K562 (cell line): ENCODE measurements around the gene GDNF. TPM values are rescaled to one million over a fixed set of nuclear protein-coding genes. Genes with fewer than 3 reads are reported as not detected.

Source experiments
- ATAC-seq: fragments of 200-7000 bp; cut with Tn5 transposase; 3 replicates; pipeline ENCODE4 v1.9.1; 2020; ENCODE audit warnings: moderate library complexity
- BruUV-seq: library from RNA; stranded (reverse); fragments of 400-500 nt; replicated peaks from 2 replicates; lab custom pipeline; 2021; lab: Mats Ljungman, UMichigan
- CTCF ChIA-PET: fragments of 300-600 bp; formaldehyde crosslinking; extraction: SDS; loops from one replicate; lab custom pipeline; 2021; ENCODE audit warnings: low intra/inter-chr PET ratio; lab: Yijun Ruan, JAX
- POLR2A ChIA-PET: fragments of 300-600, 350-650 bp; sonication (Branson Sonifier 250); formaldehyde crosslinking; extraction: SDS; loops from one replicate; lab custom pipeline; 2021; ENCODE audit warnings: antibody characterized with exemption, inconsistent platforms; lab: Yijun Ruan, JAX
- DNase-seq, 4 experiments: peaks; one replicate each; pipeline versions ENCODE4 v3.0.0 to v3.0.0-alpha.2; 2011 to 2018; ENCODE audit warnings: low spot score in 3 of 4, mixed read lengths in 3 of 4; ENCODE audit errors: extremely low read depth in 1 of 4
- FAIRE-seq: peaks from 2 replicates; lab custom pipeline; 2011; peaks lifted over from hg19 to GRCh38; lab: Jason Lieb, UNC
- H2AFZ ChIP-seq: 2 replicates; pipeline ENCODE4 v1.6.0; 2011; ENCODE audit warnings: low read depth, low read length, control low read depth, inconsistent platforms
- H3K27ac ChIP-seq: fragments of 200-600 bp; 3 replicates; pipeline ENCODE4 v1.8.0; 2011; ENCODE audit warnings: low read depth, mild to moderate bottlenecking, control low read depth, inconsistent platforms, low read length, moderate library complexity, mixed read lengths; ENCODE audit errors: extremely low read depth
- H3K27me3 ChIP-seq, 2 experiments: fragments of 300-600 bp in 1 of 2; 2 replicates in 1 of 2; 3 replicates in 1 of 2; pipeline versions ENCODE4 v1.6.0 to v1.8.0; 2011; ENCODE audit warnings: inconsistent platforms in 2 of 2, low read length in 2 of 2, mild to moderate bottlenecking in 1 of 2, mixed read lengths in 1 of 2, moderate library complexity in 1 of 2; ENCODE audit not compliant: control insufficient read depth in 2 of 2, insufficient read depth in 2 of 2
- H3K36me3 ChIP-seq: fragments of 300-600 bp; 3 replicates; pipeline ENCODE4 v1.8.0; 2011; ENCODE audit warnings: mild to moderate bottlenecking, low read length, inconsistent platforms; ENCODE audit not compliant: control insufficient read depth, insufficient read depth
- H3K4me1 ChIP-seq, 2 experiments: fragments of 200-600 bp in 1 of 2; replicated peaks in 1 of 2; 2 replicates in 1 of 2; 3 replicates in 1 of 2; pipeline versions ENCODE4 v1.5.1 to v1.8.0; 2011; ENCODE audit warnings: inconsistent platforms in 2 of 2, low read length in 2 of 2, mild to moderate bottlenecking in 1 of 2, mixed read lengths in 1 of 2, moderate library complexity in 1 of 2; ENCODE audit not compliant: control insufficient read depth in 2 of 2, insufficient read depth in 2 of 2
- H3K4me2 ChIP-seq: 2 replicates; pipeline ENCODE4 v1.6.1; 2011; ENCODE audit warnings: low read length, control low read depth, inconsistent platforms, mixed read lengths; ENCODE audit not compliant: insufficient read depth
- H3K4me3 ChIP-seq: fragments of 200-600 bp; sonication (generic), shearing (Covaris generic); 2 replicates; pipeline ENCODE4 v1.5.1; 2016; ENCODE audit warnings: control low read depth, inconsistent platforms
- H3K79me2 ChIP-seq: fragments of 200-600 bp; 3 replicates; pipeline ENCODE4 v1.8.0; 2011; ENCODE audit warnings: low read length, inconsistent platforms; ENCODE audit not compliant: control insufficient read depth, insufficient read depth
- H3K9ac ChIP-seq, 2 experiments: 2 replicates each; pipeline versions ENCODE4 v1.6.0 to v1.6.1; 2011; ENCODE audit warnings: low read depth in 2 of 2, low read length in 2 of 2, control low read depth in 1 of 2, inconsistent platforms in 1 of 2, mild to moderate bottlenecking in 1 of 2, mixed read lengths in 1 of 2; ENCODE audit not compliant: insufficient read depth in 1 of 2
- H3K9me1 ChIP-seq: one replicate; pipeline ENCODE4 v1.6.0; 2011; ENCODE audit warnings: inconsistent platforms, mild to moderate bottlenecking, low read length, moderate library complexity; ENCODE audit not compliant: control insufficient read depth, insufficient read depth
- H3K9me3 ChIP-seq: replicated peaks from 2 replicates; pipeline ENCODE4 v1.5.1; 2011; ENCODE audit warnings: low read depth, low read length, inconsistent platforms; ENCODE audit not compliant: control insufficient read depth, insufficient read depth
- H4K20me1 ChIP-seq: replicated peaks from 2 replicates; pipeline ENCODE4 v1.6.1; 2011; ENCODE audit warnings: low read length, inconsistent platforms, mixed read lengths; ENCODE audit not compliant: control insufficient read depth, insufficient read depth
- SPI1 ChIP-seq: IDR thresholded peaks from 2 replicates; pipeline ENCODE4 v1.6.1; 2011; ENCODE audit warnings: low read depth, low read length, control low read depth, borderline replicate concordance
- ZNF449 ChIP-seq: fragments of 250-450 bp; sonication (Bioruptor Pico); IDR thresholded peaks from 2 replicates; pipeline ENCODE4 v1.8.0; 2022; ENCODE audit warnings: moderate library complexity, mild to moderate bottlenecking, inconsistent platforms
- WGBS: fragments of 100-300 bp; shearing (Covaris generic); methylation state at CpG from one replicate; pipeline ENCODE4 v1.1.6; 2016; ENCODE audit warnings: low coverage, mixed read lengths; ENCODE audit not compliant: insufficient coverage; ENCODE audit errors: missing lambda C conversion rate; 5-methylcytosine and 5-hydroxymethylcytosine counted together
- in situ Hi-C: fragments of 300-500 bp; cut with MboI; formaldehyde crosslinking; loops from 4 replicates; pipeline ENCODE4 v1.15.0; 2018; ENCODE audit warnings: inconsistent platforms, mixed read lengths
- intact Hi-C: fragments of 100-400 bp; cut with micrococcal nuclease; formaldehyde crosslinking; loops from 2 replicates; pipeline ENCODE4 v1.14.2; 2022
- polyA plus RNA-seq, 8 experiments: library from polyadenylated mRNA; depleted of rRNA in 4 of 8; stranded (reverse) in 5 of 8; unstranded in 3 of 8; fragments of >200 nt; fragmentation: Nextera tagmentation in 2 of 8; fragmentation: Illumina TruSeq in 1 of 8; extraction: Ambion mirVana in 2 of 8; extraction: Trizol in 1 of 8; gene quantifications; 2 replicates each; pipeline versions ENCODE4 v1.2.1 to v1.2.3, GENCODE V29; 2011 to 2014; ENCODE audit warnings: inconsistent platforms in 1 of 8, missing spikeins in 1 of 8
- total RNA-seq, 7 experiments: library from RNA; depleted of rRNA in 6 of 7; stranded (reverse); fragments of >200 nt in 6 of 7; fragmentation: Illumina TruSeq in 2 of 7; extraction: Trizol in 2 of 7; gene quantifications; 2 replicates each; pipeline versions ENCODE4 v1.2.1 to v1.2.3, GENCODE V29; 2011 to 2021; ENCODE audit warnings: low replicate concordance in 1 of 7
- TF ChIP-seq, protein P1 (sequence below): fragments of 250-450 bp; sonication (Bioruptor Pico); IDR thresholded peaks from 2 replicates; pipeline ENCODE4 v1.5.0; 2020; ENCODE audit warnings: mild to moderate bottlenecking, borderline replicate concordance
- TF ChIP-seq, protein P2 (sequence below): IDR thresholded peaks from 3 replicates; pipeline ENCODE4 v1.6.1; 2011; ENCODE audit warnings: borderline replicate concordance, mild to moderate bottlenecking; ENCODE audit not compliant: insufficient read length, insufficient read depth
- TF ChIP-seq, protein P3 (sequence below): fragments of 450-650 bp; conservative IDR thresholded peaks from 2 replicates; pipeline ENCODE4 v1.6.1; 2016; ENCODE audit warnings: missing genetic modification characterization, low read depth, mild to moderate bottlenecking, control low read depth, missing compliant biosample characterization
- TF ChIP-seq, protein P4 (sequence below): fragments of 200-800 bp; sonication (Bioruptor generic); IDR thresholded peaks from 2 replicates; pipeline ENCODE4 v1.6.1; 2017; ENCODE audit warnings: missing genetic modification characterization, missing compliant biosample characterization

GDNF gene
- total and polyA plus RNA-seq, 9 of the 15 experiments (the other 6 are each of a cell fraction or from before 2014, with no cell fraction given), result not detected

DNA sequence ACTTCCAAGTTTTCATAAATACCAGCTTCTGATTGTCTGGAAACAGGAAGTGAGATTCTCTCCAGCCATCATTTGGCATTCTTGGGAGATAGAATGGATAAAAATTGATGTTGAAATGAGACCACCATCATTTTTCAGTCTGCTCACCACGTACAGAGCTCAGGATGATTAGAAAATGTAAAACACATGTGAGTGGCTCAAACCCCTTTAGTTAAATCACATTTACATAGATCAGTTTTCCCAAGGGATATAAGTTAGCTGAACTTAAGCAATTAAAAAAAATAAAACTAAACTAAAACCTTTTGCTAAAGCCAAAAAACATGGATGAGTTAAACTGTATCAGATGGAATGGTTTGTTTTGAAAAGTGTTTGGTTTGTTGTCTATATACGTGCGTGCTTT is 37.1 kb upstream of the GDNF start:
- ATAC-seq, result no peak
- POLR2A ChIA-PET, result no interaction called here
- H3K4me3 ChIP-seq, result no peak overlapping the region
- TF ChIP-seq, protein P1, sequence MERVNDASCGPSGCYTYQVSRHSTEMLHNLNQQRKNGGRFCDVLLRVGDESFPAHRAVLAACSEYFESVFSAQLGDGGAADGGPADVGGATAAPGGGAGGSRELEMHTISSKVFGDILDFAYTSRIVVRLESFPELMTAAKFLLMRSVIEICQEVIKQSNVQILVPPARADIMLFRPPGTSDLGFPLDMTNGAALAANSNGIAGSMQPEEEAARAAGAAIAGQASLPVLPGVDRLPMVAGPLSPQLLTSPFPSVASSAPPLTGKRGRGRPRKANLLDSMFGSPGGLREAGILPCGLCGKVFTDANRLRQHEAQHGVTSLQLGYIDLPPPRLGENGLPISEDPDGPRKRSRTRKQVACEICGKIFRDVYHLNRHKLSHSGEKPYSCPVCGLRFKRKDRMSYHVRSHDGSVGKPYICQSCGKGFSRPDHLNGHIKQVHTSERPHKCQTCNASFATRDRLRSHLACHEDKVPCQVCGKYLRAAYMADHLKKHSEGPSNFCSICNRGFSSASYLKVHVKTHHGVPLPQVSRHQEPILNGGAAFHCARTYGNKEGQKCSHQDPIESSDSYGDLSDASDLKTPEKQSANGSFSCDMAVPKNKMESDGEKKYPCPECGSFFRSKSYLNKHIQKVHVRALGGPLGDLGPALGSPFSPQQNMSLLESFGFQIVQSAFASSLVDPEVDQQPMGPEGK (CRISPR knock-in tag), result no peak
- TF ChIP-seq ZNF449 (CRISPR knock-in tag) (no peak), SPI1 (0 out of 2 replicates have a peak, but pooled peaks have one; percentile 4)
- TF ChIP-seq, protein P2, sequence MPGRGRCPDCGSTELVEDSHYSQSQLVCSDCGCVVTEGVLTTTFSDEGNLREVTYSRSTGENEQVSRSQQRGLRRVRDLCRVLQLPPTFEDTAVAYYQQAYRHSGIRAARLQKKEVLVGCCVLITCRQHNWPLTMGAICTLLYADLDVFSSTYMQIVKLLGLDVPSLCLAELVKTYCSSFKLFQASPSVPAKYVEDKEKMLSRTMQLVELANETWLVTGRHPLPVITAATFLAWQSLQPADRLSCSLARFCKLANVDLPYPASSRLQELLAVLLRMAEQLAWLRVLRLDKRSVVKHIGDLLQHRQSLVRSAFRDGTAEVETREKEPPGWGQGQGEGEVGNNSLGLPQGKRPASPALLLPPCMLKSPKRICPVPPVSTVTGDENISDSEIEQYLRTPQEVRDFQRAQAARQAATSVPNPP, result no peak
- TF ChIP-seq, protein P3, sequence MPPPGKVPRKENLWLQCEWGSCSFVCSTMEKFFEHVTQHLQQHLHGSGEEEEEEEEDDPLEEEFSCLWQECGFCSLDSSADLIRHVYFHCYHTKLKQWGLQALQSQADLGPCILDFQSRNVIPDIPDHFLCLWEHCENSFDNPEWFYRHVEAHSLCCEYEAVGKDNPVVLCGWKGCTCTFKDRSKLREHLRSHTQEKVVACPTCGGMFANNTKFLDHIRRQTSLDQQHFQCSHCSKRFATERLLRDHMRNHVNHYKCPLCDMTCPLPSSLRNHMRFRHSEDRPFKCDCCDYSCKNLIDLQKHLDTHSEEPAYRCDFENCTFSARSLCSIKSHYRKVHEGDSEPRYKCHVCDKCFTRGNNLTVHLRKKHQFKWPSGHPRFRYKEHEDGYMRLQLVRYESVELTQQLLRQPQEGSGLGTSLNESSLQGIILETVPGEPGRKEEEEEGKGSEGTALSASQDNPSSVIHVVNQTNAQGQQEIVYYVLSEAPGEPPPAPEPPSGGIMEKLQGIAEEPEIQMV, result no peak
- TF ChIP-seq, protein P4, sequence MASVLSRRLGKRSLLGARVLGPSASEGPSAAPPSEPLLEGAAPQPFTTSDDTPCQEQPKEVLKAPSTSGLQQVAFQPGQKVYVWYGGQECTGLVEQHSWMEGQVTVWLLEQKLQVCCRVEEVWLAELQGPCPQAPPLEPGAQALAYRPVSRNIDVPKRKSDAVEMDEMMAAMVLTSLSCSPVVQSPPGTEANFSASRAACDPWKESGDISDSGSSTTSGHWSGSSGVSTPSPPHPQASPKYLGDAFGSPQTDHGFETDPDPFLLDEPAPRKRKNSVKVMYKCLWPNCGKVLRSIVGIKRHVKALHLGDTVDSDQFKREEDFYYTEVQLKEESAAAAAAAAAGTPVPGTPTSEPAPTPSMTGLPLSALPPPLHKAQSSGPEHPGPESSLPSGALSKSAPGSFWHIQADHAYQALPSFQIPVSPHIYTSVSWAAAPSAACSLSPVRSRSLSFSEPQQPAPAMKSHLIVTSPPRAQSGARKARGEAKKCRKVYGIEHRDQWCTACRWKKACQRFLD (CRISPR knock-in tag), result no peak
- TF ChIP-seq, all 486 proteins: peak for 1
- in situ Hi-C loops, result no loop called here
- H3K4me2 ChIP-seq, result no peak overlapping the region
- DNase-seq (no peak), FAIRE-seq (no peak)
- no peak overlapping the region for H3K27ac ChIP-seq
- H3K9me1 ChIP-seq, result no peaks in the 10 kb centered on the region
- no peak overlapping the region for H3K9ac ChIP-seq
- H3K36me3 ChIP-seq, result no peaks in the 10 kb centered on the region
- no peaks in the 10 kb centered on the region for H3K9me3 ChIP-seq
- H2AFZ ChIP-seq, result no peak overlapping the region
- H3K79me2 ChIP-seq, result no peaks in the 10 kb centered on the region
- intact Hi-C loops, result no loop called here
- WGBS, result 0% methylated on average over 3 of the region's 3 CpGs
- BruUV-seq, result no TSS peak
- CTCF ChIA-PET, result no interaction called here
- no peaks in the 10 kb centered on the region; a peak in 1 of 5 replicates for H3K27me3 ChIP-seq
- H3K4me1 ChIP-seq, result no peaks in the 10 kb centered on the region
- H4K20me1 ChIP-seq, result no peaks in the 10 kb centered on the region
